Panc1 (cell line): ENCODE results near the gene KAT6B. TPM values are rescaled to one million over a fixed set of nuclear protein-coding genes. Genes with fewer than 3 reads are reported as not detected.

Source experiments
- ATAC-seq: fragments of 200-7000 bp; cut with Tn5 transposase; 2 replicates; pipeline ENCODE4 v1.9.1; 2020; ENCODE audit warnings: mild to moderate bottlenecking, moderate library complexity
- BruUV-seq: library from RNA; stranded (reverse); fragments of 400-500 nt; replicated peaks from 2 replicates; lab custom pipeline; 2021; lab: Mats Ljungman, UMichigan
- CTCF ChIA-PET: fragments of 300-600 bp; sonication (Branson Sonifier 250); formaldehyde crosslinking; loops from one replicate; lab custom pipeline; 2022; ENCODE audit warnings: antibody characterized with exemption; lab: Charles Lee
- POLR2A ChIA-PET: fragments of 300-600 bp; sonication (Branson Sonifier 250); formaldehyde crosslinking; loops from one replicate; lab custom pipeline; 2022; ENCODE audit warnings: antibody characterized with exemption; lab: Charles Lee
- DNase-seq: peaks from one replicate; pipeline ENCODE4 v3.0.0-alpha.2; 2010; ENCODE audit warnings: low read depth, low spot score
- H3K27ac ChIP-seq: 2 replicates; pipeline ENCODE4 v1.5.1; 2011; ENCODE audit warnings: mild to moderate bottlenecking, low read length, inconsistent platforms
- H3K27me3 ChIP-seq: fragments of 200-500 bp; sonication (Bioruptor generic); 2 replicates; pipeline ENCODE4 v1.6.0; 2014; ENCODE audit warnings: low read length, inconsistent platforms; ENCODE audit not compliant: control insufficient read depth, insufficient read depth
- H3K36me3 ChIP-seq: fragments of 200-500 bp; sonication (Bioruptor generic); 2 replicates; pipeline ENCODE4 v1.5.1; 2014; ENCODE audit warnings: inconsistent platforms, mild to moderate bottlenecking, low read length, moderate library complexity; ENCODE audit not compliant: control insufficient read depth, insufficient read depth
- H3K4me1 ChIP-seq: 2 replicates; pipeline ENCODE4 v1.5.1; 2011; ENCODE audit warnings: inconsistent platforms, mild to moderate bottlenecking, low read length, moderate library complexity; ENCODE audit not compliant: control insufficient read depth, insufficient read depth
- H3K4me3 ChIP-seq, 2 experiments: 2 replicates each; pipeline ENCODE4 v1.5.1; 2011 to 2012; ENCODE audit warnings: low read depth in 2 of 2, low read length in 2 of 2, mild to moderate bottlenecking in 2 of 2, inconsistent platforms in 1 of 2, moderate library complexity in 1 of 2
- H3K9me3 ChIP-seq: fragments of 200-500 bp; sonication (Bioruptor generic); 2 replicates; pipeline ENCODE4 v1.5.1; 2014; ENCODE audit warnings: low read depth, mild to moderate bottlenecking, inconsistent platforms, low read length, moderate library complexity; ENCODE audit not compliant: control insufficient read depth, insufficient read depth
- CTCF ChIP-seq: fragments of 450-650 bp; IDR thresholded peaks from 2 replicates; pipeline ENCODE4 v1.5.1; 2017; ENCODE audit warnings: mild to moderate bottlenecking
- POLR2AphosphoS5 ChIP-seq: IDR thresholded peaks from 2 replicates; pipeline ENCODE4 v1.6.1; 2012; ENCODE audit warnings: mild to moderate bottlenecking, low read depth, low read length, moderate library complexity
- REST ChIP-seq, 2 experiments: IDR thresholded peaks; 2 replicates each; pipeline ENCODE4 v1.6.1; 2011 to 2012; ENCODE audit warnings: low read depth in 2 of 2, control low read depth in 1 of 2, low read length in 1 of 2, mild to moderate bottlenecking in 1 of 2, moderate library complexity in 1 of 2; ENCODE audit not compliant: insufficient read depth in 1 of 2
- SIN3A ChIP-seq: IDR thresholded peaks from 2 replicates; pipeline ENCODE4 v1.6.1; 2012; ENCODE audit warnings: low read depth, mild to moderate bottlenecking, low read length, moderate library complexity, borderline replicate concordance; ENCODE audit not compliant: insufficient read depth
- TCF7L2 ChIP-seq: IDR thresholded peaks from 2 replicates; pipeline ENCODE4 v1.6.1; 2011; ENCODE audit warnings: mild to moderate bottlenecking, low read depth, low read length, inconsistent platforms
- in situ Hi-C: cut with HindIII; loops from 2 replicates; pipeline ENCODE4 v1.10.0; 2016; ENCODE audit warnings: low sequenced_read_pairs, low pct_unique_long_range_greater_than_20kb
- intact Hi-C: fragments of 100-400 bp; cut with micrococcal nuclease; formaldehyde crosslinking; loops from one replicate; pipeline ENCODE4 v1.10.0; 2022; ENCODE audit not compliant: unreplicated experiment
- total RNA-seq: library from RNA; stranded (reverse); gene quantifications from one replicate; pipeline ENCODE4 v1.2.1, GENCODE V29; 2021; ENCODE audit not compliant: unreplicated experiment

Gene KAT6B
- total RNA-seq, 1 experiment from 2014 or later: 31.1 TPM

GRCh38 chr10:74875068-74875467 is 48.7 kb downstream of the KAT6B start:
- in situ Hi-C loops: no loop called here
- intact Hi-C loops: no loop called here
- no peaks in the 10 kb centered on the region for H3K4me1 ChIP-seq
- no peaks in the 10 kb centered on the region for H3K27me3 ChIP-seq
- ChIA-PET POLR2A (no interaction called here), CTCF (no interaction called here)
- BruUV-seq: no TSS peak
- TF ChIP-seq SIN3A (no peak), TCF7L2 (no peak), POLR2AphosphoS5 (no peak), CTCF (no peak), REST (IDR thresholded peaks at IDR 0.05; ENCODE audit: insufficient read depth in 1 of 2, low read depth in 2 of 2, low read length in 1 of 2) (no peak)
- H3K9me3 ChIP-seq: no peaks in the 10 kb centered on the region
- ATAC-seq (no peak), DNase-seq (no peak)
- no peaks in the 10 kb centered on the region for H3K36me3 ChIP-seq
- no peak overlapping the region for H3K4me3 ChIP-seq
- H3K27ac ChIP-seq: no peak overlapping the region

DNA sequence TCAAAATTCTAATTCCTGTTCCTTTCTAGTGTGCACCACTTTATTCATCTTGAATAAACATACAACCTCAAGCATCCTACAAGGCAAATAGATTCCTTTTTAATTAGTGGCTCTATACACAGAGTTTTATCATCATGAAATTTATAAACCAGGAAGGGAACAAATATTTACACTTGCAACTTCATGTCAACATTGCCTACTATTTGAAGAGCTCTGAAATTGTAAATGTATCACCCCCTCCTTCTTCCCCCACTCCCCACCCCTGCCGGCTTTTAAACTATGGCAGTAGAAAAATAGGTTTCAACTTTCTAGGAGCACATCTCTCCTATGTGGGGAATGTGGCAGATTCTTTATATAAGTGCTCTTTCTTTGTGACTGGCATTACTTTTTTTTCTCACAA is 49.6 kb downstream of the KAT6B start:
- no peak overlapping the region for H3K27ac ChIP-seq

More for the DNA sequence above, 49.6 kb downstream of the KAT6B start:
- H3K27me3 ChIP-seq: no peaks in the 10 kb centered on the region
- no peak for TF ChIP-seq TCF7L2
- TF ChIP-seq CTCF: no peak
- no peak for TF ChIP-seq SIN3A
- no peak for TF ChIP-seq REST (IDR thresholded peaks at IDR 0.05; ENCODE audit: insufficient read depth in 1 of 2, low read depth in 2 of 2, low read length in 1 of 2)
- no peak for TF ChIP-seq POLR2AphosphoS5
- POLR2A ChIA-PET: no interaction called here
- no peaks in the 10 kb centered on the region for H3K36me3 ChIP-seq
- ATAC-seq: no peak
- in situ Hi-C loops: no loop called here
- intact Hi-C loops: no loop called here
- CTCF ChIA-PET: interaction anchor here (0.5 kb wide), 1 partner anchor 609 kb away, joined by 4 read pairs; no protein-coding TSS in a partner anchor
- H3K4me1 ChIP-seq: no peaks in the 10 kb centered on the region
- DNase-seq: no peak
- no peaks in the 10 kb centered on the region for H3K9me3 ChIP-seq
- BruUV-seq: no TSS peak
- no peak overlapping the region for H3K4me3 ChIP-seq
